Calu3 (cell line): ENCODE results near the gene BPIFB3. TPM values are rescaled to one million over a fixed set of nuclear protein-coding genes. Genes with fewer than 3 reads are reported as not detected.

ENCODE experiments used
- BruUV-seq: library from RNA; stranded (reverse); fragments of 400-500 nt; replicated peaks from 2 replicates; lab custom pipeline; 2021; lab: Mats Ljungman, UMichigan
- CTCF ChIA-PET: fragments of 300-600 bp; sonication (Branson Sonifier 250); formaldehyde crosslinking; loops from one replicate; lab custom pipeline; 2022; ENCODE audit warnings: antibody characterized with exemption; lab: Charles Lee
- DNase-seq: peaks from one replicate; pipeline ENCODE4 v3.0.0; 2022
- H3K27ac Mint-ChIP-seq: one replicate; pipeline ENCODE4 v1.8.0; 2022; ENCODE audit warnings: mixed read lengths; ENCODE audit not compliant: unreplicated experiment
- H3K27me3 Mint-ChIP-seq: one replicate; pipeline ENCODE4 v1.8.0; 2022; ENCODE audit warnings: mixed read lengths; ENCODE audit not compliant: unreplicated experiment
- H3K36me3 Mint-ChIP-seq: one replicate; pipeline ENCODE4 v1.8.0; 2022; ENCODE audit warnings: mild to moderate bottlenecking, moderate library complexity, mixed read lengths; ENCODE audit not compliant: insufficient read depth, unreplicated experiment
- H3K4me1 Mint-ChIP-seq: one replicate; pipeline ENCODE4 v1.8.0; 2022; ENCODE audit warnings: mild to moderate bottlenecking, low read depth, mixed read lengths; ENCODE audit not compliant: unreplicated experiment
- H3K4me3 Mint-ChIP-seq: one replicate; pipeline ENCODE4 v1.8.0; 2022; ENCODE audit warnings: mild to moderate bottlenecking, low read depth, moderate library complexity, mixed read lengths; ENCODE audit not compliant: unreplicated experiment
- H3K9me3 Mint-ChIP-seq: one replicate; pipeline ENCODE4 v1.8.0; 2022; ENCODE audit warnings: low read depth, mixed read lengths; ENCODE audit not compliant: unreplicated experiment
- intact Hi-C: fragments of 100-400 bp; cut with micrococcal nuclease; formaldehyde crosslinking; loops from one replicate; pipeline ENCODE4 v1.10.0; 2022; ENCODE audit not compliant: unreplicated experiment
- total RNA-seq: library from RNA; stranded (reverse); gene quantifications from 2 replicates; pipeline ENCODE4 v1.2.3, GENCODE V29; 2022
- TF ChIP-seq, protein P1 (sequence below): fragments of 200-600 bp; IDR thresholded peaks from one replicate; pipeline ENCODE4 v1.8.0; 2022; ENCODE audit warnings: antibody characterized with exemption; ENCODE audit not compliant: unreplicated experiment

The BPIFB3 gene
- total RNA-seq, 1 experiment from 2014 or later = not detected

DNA sequence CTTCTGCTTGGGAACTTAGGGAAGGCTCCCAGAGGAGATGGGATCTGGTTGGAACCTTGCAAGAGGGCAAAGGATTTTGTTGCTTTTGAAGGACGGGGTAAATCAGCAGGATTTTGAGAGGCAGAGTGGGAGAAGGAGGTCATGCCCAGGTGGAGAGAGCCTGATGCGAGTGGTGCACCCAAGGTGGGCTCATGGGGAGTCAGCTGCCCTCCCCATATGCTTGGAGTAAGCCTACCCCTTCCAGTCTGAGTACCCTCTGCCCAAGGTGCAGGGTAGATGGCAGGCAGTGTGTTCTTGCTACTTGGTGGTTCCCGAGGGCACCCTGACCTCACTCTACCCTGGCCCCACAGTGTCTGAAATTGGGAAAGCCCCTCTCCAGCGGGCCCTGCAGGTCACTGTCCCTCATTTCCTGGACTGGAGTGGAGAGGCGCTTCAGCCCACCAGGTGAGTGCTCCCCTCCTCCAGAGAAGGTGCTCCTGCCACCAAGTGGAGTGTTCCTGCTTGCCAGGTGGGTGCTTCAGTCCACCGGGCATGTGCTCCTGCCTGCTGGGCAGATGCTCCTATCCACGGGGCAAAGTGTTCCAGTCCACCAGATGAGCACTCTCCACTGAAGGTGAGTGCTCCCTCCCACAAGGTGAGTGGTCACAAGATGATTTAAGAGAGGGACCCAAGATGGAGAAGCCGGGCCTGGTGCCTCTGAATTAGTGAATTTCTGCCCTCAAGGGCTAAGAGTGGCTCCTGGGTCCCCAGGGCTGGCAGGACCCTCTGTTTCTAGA, 42.8 kb upstream of the BPIFB3 start:
- H3K9me3 Mint-ChIP-seq = no peaks in the 10 kb centered on the region
- no peak overlapping the region for H3K4me3 Mint-ChIP-seq
- TF ChIP-seq, protein P1, sequence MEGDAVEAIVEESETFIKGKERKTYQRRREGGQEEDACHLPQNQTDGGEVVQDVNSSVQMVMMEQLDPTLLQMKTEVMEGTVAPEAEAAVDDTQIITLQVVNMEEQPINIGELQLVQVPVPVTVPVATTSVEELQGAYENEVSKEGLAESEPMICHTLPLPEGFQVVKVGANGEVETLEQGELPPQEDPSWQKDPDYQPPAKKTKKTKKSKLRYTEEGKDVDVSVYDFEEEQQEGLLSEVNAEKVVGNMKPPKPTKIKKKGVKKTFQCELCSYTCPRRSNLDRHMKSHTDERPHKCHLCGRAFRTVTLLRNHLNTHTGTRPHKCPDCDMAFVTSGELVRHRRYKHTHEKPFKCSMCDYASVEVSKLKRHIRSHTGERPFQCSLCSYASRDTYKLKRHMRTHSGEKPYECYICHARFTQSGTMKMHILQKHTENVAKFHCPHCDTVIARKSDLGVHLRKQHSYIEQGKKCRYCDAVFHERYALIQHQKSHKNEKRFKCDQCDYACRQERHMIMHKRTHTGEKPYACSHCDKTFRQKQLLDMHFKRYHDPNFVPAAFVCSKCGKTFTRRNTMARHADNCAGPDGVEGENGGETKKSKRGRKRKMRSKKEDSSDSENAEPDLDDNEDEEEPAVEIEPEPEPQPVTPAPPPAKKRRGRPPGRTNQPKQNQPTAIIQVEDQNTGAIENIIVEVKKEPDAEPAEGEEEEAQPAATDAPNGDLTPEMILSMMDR = no peak
- intact Hi-C loops = no loop called here
- no TSS peak for BruUV-seq
- no peak overlapping the region for H3K27ac Mint-ChIP-seq
- CTCF ChIA-PET = interaction anchor here (0.6 kb wide), 1 partner anchor 383 kb away, joined by 3 read pairs; no protein-coding TSS in a partner anchor
- peaks cover 95% of the 10 kb centered on the region for H3K27me3 Mint-ChIP-seq
- H3K36me3 Mint-ChIP-seq = no peaks in the 10 kb centered on the region
- H3K4me1 Mint-ChIP-seq = no peaks in the 10 kb centered on the region
- DNase-seq = no peak

DNA sequence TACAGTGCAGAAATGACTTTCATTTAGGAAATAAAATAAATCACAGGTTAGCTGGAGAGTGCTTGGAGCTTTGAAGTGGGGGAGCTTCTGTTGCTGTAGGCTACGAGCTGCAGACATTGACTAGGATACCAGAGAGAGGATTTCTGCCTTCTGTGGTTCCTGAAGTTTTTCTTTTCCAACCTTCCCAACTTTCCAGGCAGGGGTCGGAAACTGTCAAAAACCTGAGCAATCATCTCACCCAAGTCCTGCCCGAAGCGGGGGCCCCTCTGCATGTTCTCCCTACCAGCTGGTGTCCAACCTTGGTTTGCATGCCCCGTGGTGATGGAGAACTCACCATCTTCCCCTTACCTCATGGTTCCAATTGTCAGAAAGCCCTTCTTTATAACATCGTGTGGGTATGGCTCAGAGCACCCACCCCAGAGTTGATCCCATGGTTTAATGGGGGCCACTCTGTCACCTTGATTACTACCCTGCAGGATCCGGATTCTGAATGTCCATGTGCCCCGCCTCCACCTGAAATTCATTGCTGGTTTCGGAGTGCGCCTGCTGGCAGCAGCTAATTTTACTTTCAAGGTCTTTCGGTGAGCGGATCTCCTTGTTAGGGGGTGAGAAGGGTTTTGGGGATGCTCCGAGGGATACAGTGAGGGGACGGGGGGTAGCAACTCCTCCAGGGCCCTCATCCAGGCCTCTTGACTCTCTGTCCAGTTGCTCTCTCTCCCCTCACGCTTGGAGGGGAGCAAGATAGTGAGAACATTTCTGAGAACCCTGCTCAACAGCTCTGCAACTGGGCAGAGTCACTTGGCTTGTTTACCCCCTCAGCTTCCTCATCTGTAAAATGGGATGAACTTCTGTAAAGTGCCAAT, 41.1 kb upstream of the BPIFB3 start:
- H3K9me3 Mint-ChIP-seq = no peaks in the 10 kb centered on the region
- no peak for DNase-seq
- TF ChIP-seq, protein P1 = no peak
- intact Hi-C loops = no loop called here
- H3K36me3 Mint-ChIP-seq = no peaks in the 10 kb centered on the region
- no peak overlapping the region for H3K27ac Mint-ChIP-seq
- BruUV-seq = no TSS peak
- CTCF ChIA-PET = no interaction called here
- H3K4me1 Mint-ChIP-seq = no peaks in the 10 kb centered on the region
- no peak overlapping the region for H3K4me3 Mint-ChIP-seq
- H3K27me3 Mint-ChIP-seq = peaks cover 96% of the 10 kb centered on the region

DNA sequence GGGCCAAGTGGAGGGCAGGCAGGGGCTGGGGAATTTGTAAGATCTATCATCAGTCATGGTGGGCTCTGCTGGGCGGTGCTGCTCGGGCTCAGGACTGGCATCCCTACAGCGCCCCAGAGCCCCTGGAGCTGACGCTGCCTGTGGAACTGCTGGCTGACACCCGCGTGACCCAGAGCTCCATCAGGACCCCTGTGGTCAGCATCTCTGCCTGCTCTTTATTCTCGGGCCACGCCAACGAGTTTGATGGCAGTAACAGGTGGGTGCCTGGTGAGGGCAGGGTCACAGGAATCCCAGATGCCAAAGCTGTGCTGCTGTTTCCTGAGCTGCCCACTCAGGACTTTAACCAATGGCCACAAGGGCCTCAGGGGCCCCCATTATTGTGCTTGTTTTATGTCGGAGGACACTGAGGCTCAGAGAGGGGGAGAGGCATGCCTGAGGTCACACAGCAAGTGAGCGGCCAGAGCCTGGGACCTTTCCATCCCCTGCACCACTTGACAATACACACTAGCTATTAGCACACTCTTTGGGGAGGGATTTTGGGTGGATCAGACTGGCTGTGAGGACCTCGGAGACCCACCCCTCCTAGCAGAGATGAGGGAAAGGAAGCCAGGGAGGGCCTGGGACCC, 39.9 kb upstream of the BPIFB3 start:
- H3K4me3 Mint-ChIP-seq = no peak overlapping the region
- intact Hi-C loops = no loop called here
- H3K4me1 Mint-ChIP-seq = no peaks in the 10 kb centered on the region
- no peaks in the 10 kb centered on the region for H3K36me3 Mint-ChIP-seq
- CTCF ChIA-PET = interaction anchor here (0.8 kb wide), 1 partner anchor 14 kb away, joined by 4 read pairs; no protein-coding TSS in a partner anchor
- no TSS peak for BruUV-seq
- peaks cover 100% of the 10 kb centered on the region for H3K27me3 Mint-ChIP-seq
- H3K27ac Mint-ChIP-seq = no peak overlapping the region
- no peak for DNase-seq
- no peaks in the 10 kb centered on the region for H3K9me3 Mint-ChIP-seq
- TF ChIP-seq, protein P1 = no peak
